Neural cell (in vitro differentiated cells): ENCODE results near the gene KDM3B. TPM values are rescaled to one million over a fixed set of nuclear protein-coding genes. Genes with fewer than 3 reads are reported as not detected.

Experiments
- H2AFZ ChIP-seq: fragments of 200-600, 300-800 bp; sonication (generic), shearing (Covaris generic); 2 replicates; pipeline ENCODE4 v1.6.0; 2014; ENCODE audit warnings: low read depth, mild to moderate bottlenecking, antibody characterized with exemption, low read length, moderate library complexity
- H3F3A ChIP-seq: fragments of 200-600 bp; shearing (Covaris generic); 2 replicates; pipeline ENCODE4 v1.6.1; 2016; ENCODE audit warnings: mild to moderate bottlenecking, moderate library complexity, mixed read lengths, antibody characterized with exemption, low read length; ENCODE audit not compliant: insufficient read depth, poor library complexity, severe bottlenecking
- H3K27ac ChIP-seq: fragments of 200-600, 300-800 bp; sonication (generic), shearing (Covaris generic); 2 replicates; pipeline ENCODE4 v1.5.1; 2014; ENCODE audit warnings: mild to moderate bottlenecking, low read length, moderate library complexity
- H3K27me3 ChIP-seq: fragments of 300-800, 200-600 bp; sonication (generic), shearing (Covaris generic); 2 replicates; pipeline ENCODE4 v1.6.0; 2014; ENCODE audit warnings: mild to moderate bottlenecking, low read depth, low read length, moderate library complexity; ENCODE audit not compliant: insufficient read depth
- H3K36me3 ChIP-seq: fragments of 300-800, 200-600 bp; sonication (generic), shearing (Covaris generic); 2 replicates; pipeline ENCODE4 v1.5.1; 2014; ENCODE audit warnings: mild to moderate bottlenecking, antibody characterized with exemption, low read length, moderate library complexity; ENCODE audit not compliant: insufficient read depth
- H3K4me2 ChIP-seq: fragments of 300-800, 200-600 bp; sonication (generic), shearing (Covaris generic); 2 replicates; pipeline ENCODE4 v1.6.0; 2014; ENCODE audit warnings: mild to moderate bottlenecking, low read length
- H3K4me3 ChIP-seq: fragments of 300-800, 200-600 bp; sonication (generic), shearing (Covaris generic); 2 replicates; pipeline ENCODE4 v1.5.1; 2014; ENCODE audit warnings: mild to moderate bottlenecking, low read length, moderate library complexity
- H3K79me2 ChIP-seq: fragments of 200-600 bp; shearing (Covaris generic); replicated peaks from 2 replicates; pipeline ENCODE4 v1.6.0; 2014; ENCODE audit warnings: mild to moderate bottlenecking, low read length, moderate library complexity; ENCODE audit not compliant: insufficient read depth
- H3K9ac ChIP-seq: fragments of 300-800, 200-600 bp; sonication (generic), shearing (Covaris generic); 2 replicates; pipeline ENCODE4 v1.6.1; 2016; ENCODE audit warnings: mild to moderate bottlenecking, low read length, mixed read lengths
- H3K9me2 ChIP-seq: fragments of 200-600 bp; shearing (Covaris generic); 2 replicates; pipeline ENCODE4 v1.6.1; 2016; ENCODE audit warnings: mild to moderate bottlenecking, low read length, mixed read lengths; ENCODE audit not compliant: insufficient read depth
- H3K9me3 ChIP-seq: fragments of 200-600, 300-800 bp; sonication (generic), shearing (Covaris generic); 2 replicates; pipeline ENCODE4 v1.6.1; 2016; ENCODE audit warnings: mild to moderate bottlenecking, mixed run types, low read length, moderate library complexity, mixed read lengths
- H4K20me1 ChIP-seq: fragments of 200-600 bp; shearing (Covaris generic); 2 replicates; pipeline ENCODE4 v1.6.1; 2016; ENCODE audit warnings: mild to moderate bottlenecking, mixed run types; ENCODE audit not compliant: insufficient read depth
- EP300 ChIP-seq: fragments of 450-650 bp; conservative IDR thresholded peaks from 2 replicates; pipeline ENCODE4 v1.6.1; 2014; ENCODE audit warnings: antibody characterized with exemption, mild to moderate bottlenecking, moderate library complexity; ENCODE audit not compliant: poor library complexity, severe bottlenecking
- EZH2 ChIP-seq: fragments of 200-600, 300-800 bp; shearing (Covaris generic), sonication (generic); IDR thresholded peaks from 2 replicates; pipeline ENCODE4 v1.6.1; 2014; ENCODE audit warnings: antibody characterized with exemption, low read length, borderline replicate concordance, mild to moderate bottlenecking; ENCODE audit not compliant: insufficient read depth, poor library complexity, severe bottlenecking
- MXI1 ChIP-seq: fragments of 450-650 bp; conservative IDR thresholded peaks from 2 replicates; pipeline ENCODE4 v1.6.1; 2014; ENCODE audit warnings: antibody characterized with exemption, mild to moderate bottlenecking; ENCODE audit not compliant: poor library complexity, severe bottlenecking
- POLR2AphosphoS5 ChIP-seq: IDR thresholded peaks from 2 replicates; pipeline ENCODE4 v1.6.1; 2012
- RAD21 ChIP-seq: fragments of 450-650 bp; conservative IDR thresholded peaks from 2 replicates; pipeline ENCODE4 v1.6.1; 2014; ENCODE audit warnings: antibody characterized with exemption, mild to moderate bottlenecking, moderate library complexity
- SMC3 ChIP-seq: fragments of 450-650 bp; conservative IDR thresholded peaks from 2 replicates; pipeline ENCODE4 v1.6.1; 2014; ENCODE audit warnings: antibody characterized with exemption, mild to moderate bottlenecking, moderate library complexity; ENCODE audit not compliant: poor library complexity
- TAF1 ChIP-seq: IDR thresholded peaks from 2 replicates; pipeline ENCODE4 v1.6.1; 2012; ENCODE audit warnings: low read depth
- polyA plus RNA-seq: library from polyadenylated mRNA; depleted of rRNA; stranded (reverse); fragments of >200 nt; gene quantifications from 2 replicates; pipeline ENCODE4 v1.2.3, GENCODE V29; 2014
- TF ChIP-seq, protein P1 (sequence below): IDR thresholded peaks from 2 replicates; pipeline ENCODE4 v1.6.1; 2012; ENCODE audit warnings: borderline replicate concordance
- TF ChIP-seq, protein P2 (sequence below): fragments of 450-650 bp; IDR thresholded peaks from 2 replicates; pipeline ENCODE4 v1.5.1; 2014; ENCODE audit warnings: antibody characterized with exemption, mild to moderate bottlenecking, moderate library complexity; ENCODE audit not compliant: poor library complexity, severe bottlenecking

Gene KDM3B
- polyA plus RNA-seq, 1 donor from 2014 or later, result 58.7 TPM

DNA sequence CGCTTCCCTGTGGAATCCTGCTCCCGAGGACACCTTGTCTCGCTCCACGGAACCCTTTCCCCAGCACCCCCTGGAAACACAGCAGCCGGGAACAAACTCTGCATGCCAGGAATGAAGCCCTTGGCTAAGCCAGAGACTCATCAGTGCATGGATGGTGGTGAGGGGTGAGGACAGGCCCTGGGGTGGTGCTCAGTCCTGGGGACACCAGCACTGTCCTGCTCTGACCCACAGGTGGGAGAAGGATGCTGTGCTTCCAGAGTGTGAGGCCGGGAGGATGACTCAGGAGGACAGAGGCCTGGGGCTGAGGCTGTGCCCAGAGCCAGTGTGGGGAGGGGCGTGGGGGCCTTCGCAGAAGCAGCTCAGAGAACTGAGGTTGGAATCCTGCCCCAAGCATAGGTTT is 101.6 kb downstream of the KDM3B start:
- Histone ChIP-seq H3K36me3 (no peaks in the 10 kb centered on the region), H3K4me3 (no peak overlapping the region), H3K4me2 (no peak overlapping the region), H3K79me2 (no peaks in the 10 kb centered on the region), H4K20me1 (no peaks in the 10 kb centered on the region), H2AFZ (no peak overlapping the region), H3K27ac (no peak overlapping the region), H3K9ac (no peak overlapping the region), H3K27me3 (no peaks in the 10 kb centered on the region), H3K9me2 (no peaks in the 10 kb centered on the region), H3K9me3 (no peaks in the 10 kb centered on the region), H3F3A (no peaks in the 10 kb centered on the region)
- no peak for TF ChIP-seq SMC3
- TF ChIP-seq EP300, result no peak
- TF ChIP-seq, protein P1, sequence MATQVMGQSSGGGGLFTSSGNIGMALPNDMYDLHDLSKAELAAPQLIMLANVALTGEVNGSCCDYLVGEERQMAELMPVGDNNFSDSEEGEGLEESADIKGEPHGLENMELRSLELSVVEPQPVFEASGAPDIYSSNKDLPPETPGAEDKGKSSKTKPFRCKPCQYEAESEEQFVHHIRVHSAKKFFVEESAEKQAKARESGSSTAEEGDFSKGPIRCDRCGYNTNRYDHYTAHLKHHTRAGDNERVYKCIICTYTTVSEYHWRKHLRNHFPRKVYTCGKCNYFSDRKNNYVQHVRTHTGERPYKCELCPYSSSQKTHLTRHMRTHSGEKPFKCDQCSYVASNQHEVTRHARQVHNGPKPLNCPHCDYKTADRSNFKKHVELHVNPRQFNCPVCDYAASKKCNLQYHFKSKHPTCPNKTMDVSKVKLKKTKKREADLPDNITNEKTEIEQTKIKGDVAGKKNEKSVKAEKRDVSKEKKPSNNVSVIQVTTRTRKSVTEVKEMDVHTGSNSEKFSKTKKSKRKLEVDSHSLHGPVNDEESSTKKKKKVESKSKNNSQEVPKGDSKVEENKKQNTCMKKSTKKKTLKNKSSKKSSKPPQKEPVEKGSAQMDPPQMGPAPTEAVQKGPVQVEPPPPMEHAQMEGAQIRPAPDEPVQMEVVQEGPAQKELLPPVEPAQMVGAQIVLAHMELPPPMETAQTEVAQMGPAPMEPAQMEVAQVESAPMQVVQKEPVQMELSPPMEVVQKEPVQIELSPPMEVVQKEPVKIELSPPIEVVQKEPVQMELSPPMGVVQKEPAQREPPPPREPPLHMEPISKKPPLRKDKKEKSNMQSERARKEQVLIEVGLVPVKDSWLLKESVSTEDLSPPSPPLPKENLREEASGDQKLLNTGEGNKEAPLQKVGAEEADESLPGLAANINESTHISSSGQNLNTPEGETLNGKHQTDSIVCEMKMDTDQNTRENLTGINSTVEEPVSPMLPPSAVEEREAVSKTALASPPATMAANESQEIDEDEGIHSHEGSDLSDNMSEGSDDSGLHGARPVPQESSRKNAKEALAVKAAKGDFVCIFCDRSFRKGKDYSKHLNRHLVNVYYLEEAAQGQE, result no peak
- no peak for TF ChIP-seq TAF1
- no peak for TF ChIP-seq POLR2AphosphoS5
- TF ChIP-seq RAD21, result no peak
- TF ChIP-seq, protein P2, sequence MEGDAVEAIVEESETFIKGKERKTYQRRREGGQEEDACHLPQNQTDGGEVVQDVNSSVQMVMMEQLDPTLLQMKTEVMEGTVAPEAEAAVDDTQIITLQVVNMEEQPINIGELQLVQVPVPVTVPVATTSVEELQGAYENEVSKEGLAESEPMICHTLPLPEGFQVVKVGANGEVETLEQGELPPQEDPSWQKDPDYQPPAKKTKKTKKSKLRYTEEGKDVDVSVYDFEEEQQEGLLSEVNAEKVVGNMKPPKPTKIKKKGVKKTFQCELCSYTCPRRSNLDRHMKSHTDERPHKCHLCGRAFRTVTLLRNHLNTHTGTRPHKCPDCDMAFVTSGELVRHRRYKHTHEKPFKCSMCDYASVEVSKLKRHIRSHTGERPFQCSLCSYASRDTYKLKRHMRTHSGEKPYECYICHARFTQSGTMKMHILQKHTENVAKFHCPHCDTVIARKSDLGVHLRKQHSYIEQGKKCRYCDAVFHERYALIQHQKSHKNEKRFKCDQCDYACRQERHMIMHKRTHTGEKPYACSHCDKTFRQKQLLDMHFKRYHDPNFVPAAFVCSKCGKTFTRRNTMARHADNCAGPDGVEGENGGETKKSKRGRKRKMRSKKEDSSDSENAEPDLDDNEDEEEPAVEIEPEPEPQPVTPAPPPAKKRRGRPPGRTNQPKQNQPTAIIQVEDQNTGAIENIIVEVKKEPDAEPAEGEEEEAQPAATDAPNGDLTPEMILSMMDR, result no peak
- TF ChIP-seq EZH2, result no peak
- TF ChIP-seq MXI1, result no peak

DNA sequence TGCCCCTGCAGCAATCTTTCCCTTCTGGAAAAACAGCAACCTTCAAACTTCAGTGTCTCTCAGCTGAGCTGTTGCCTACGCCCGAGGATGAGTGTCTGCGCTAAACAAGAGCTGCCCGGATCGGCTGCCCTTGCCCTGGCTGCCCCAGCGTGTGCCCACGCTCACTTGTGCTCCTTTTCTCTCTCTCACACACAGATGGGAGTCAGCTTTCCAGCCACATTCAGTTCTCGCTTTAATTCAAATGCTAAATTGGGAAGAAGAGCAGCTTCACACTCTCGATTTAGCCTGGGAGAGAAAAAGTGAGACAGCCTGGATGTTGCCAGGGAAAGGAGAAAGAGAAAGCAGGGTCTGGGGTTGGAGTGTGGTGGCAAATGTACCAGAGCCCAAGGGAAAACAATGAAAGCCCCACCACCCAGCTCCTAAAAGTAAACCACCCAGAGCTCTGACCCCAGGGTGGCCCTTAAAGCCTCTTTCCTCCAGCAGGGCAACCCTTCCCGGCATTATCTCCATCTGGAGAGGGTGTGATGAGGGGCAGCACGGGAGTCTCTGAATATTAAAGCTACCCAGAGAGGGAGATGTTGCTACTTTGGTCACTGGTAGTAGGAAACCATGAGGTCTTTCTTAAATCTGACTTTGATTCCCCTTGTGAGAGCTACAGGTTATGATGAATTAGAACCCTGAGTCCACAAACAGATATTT is 102.9 kb downstream of the KDM3B start:
- Histone ChIP-seq H3K79me2 (no peaks in the 10 kb centered on the region), H3K27me3 (no peaks in the 10 kb centered on the region), H3K36me3 (no peaks in the 10 kb centered on the region), H3K9me3 (no peaks in the 10 kb centered on the region), H4K20me1 (no peaks in the 10 kb centered on the region), H3F3A (no peaks in the 10 kb centered on the region), H3K9me2 (no peaks in the 10 kb centered on the region), H3K9ac (no peak overlapping the region), H3K4me3 (no peak overlapping the region), H2AFZ (no peak overlapping the region), H3K4me2 (no peak overlapping the region), H3K27ac (no peak overlapping the region)
- TF ChIP-seq, protein P1, result no peak
- TF ChIP-seq, protein P2, result no peak
- TF ChIP-seq POLR2AphosphoS5 (no peak), SMC3 (no peak), TAF1 (no peak), EZH2 (no peak), EP300 (no peak), MXI1 (no peak)
